HG02623 (cell line): ENCODE results near the gene DENND2A.
"Not testable (repeated sequence)": the region's sequence is repeated elsewhere in the genome, so short reads cannot be mapped to it uniquely, and the experiment has no call there.

Experiments
- ATAC-seq: cut with Tn5 transposase; IDR thresholded peaks from one replicate; pipeline ENCODE4 v1.9.1; 2021; ENCODE audit warnings: moderate library complexity; ENCODE audit not compliant: unreplicated experiment

DENND2A gene

DNA sequence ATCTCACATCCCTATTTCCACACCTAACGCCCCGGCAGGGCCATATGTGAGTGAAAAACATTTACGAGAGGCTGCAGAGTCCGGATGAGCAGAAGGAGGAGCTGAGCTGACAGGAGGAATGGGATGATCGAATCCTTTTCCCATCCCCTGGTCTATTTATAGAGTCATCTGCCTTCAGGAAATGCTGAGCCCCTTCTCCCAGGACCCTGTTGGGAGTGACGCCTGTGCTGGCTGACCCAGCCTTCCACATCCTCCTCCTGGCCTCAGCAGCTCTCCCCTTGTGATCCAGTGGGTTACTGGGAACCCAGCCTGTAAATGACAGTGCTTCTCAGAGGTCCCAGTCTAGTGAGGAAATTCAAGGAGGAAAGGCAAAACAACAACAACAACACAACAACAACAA is 16.6 kb downstream of the DENND2A start:
- no peak for ATAC-seq

DNA sequence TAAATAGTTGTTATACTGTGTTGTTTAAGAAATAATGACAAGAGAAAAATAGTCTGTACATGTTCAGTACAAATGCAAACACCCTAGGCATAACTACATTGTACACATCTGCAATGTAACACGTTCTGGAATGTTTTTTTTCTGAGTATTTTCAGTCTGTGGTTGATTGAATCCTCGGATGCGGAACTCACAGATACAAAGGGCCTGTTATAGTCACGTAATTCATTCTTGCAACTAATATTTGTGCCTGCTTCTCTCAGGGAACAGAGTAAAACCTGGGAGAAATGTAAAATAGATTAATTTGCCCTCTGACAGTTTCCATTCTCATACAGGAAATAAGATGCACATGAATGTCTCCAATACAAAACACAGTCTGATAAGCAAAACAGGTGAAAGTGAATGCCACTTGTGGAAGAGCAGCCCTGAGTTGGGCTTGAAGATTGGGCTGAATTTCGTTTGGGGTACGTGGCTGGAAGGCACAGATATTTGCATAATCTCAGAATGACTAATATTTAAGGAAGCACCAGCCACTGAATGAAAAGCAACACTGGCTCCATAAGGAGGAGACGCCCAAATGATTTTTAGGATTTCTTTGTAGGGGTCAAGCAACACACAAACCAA is 19.1 kb downstream of the DENND2A start:
- no peak for ATAC-seq

DNA sequence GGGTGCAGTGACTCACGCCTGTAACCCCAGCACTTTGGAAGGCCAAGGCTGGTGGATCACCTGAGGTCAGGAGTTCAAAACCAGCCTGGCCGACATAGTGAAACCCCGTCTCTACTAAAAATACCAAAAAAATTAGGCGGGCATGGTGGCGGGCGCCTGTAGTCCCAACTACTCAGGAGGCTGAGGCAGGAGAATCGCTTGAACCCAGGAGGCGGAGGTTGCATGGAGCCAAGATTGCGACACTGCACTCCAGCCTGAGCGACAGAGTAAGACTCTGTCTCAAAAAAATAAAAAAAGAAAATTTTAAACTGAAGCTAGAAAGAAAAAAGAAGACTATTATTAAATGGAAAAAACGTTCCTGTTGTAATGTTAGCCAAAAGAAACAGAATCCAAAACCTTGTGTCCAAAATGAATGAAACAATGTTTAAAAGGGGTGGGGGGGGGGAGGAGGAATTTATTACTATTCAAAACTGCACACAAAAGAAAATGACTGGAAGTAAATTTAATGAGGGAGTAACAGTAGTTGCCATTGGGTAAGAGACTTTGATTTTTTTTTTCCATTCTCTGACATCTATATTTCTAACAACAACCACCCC is 20.6 kb downstream of the DENND2A start:
- ATAC-seq = not testable (repeated sequence)

DNA sequence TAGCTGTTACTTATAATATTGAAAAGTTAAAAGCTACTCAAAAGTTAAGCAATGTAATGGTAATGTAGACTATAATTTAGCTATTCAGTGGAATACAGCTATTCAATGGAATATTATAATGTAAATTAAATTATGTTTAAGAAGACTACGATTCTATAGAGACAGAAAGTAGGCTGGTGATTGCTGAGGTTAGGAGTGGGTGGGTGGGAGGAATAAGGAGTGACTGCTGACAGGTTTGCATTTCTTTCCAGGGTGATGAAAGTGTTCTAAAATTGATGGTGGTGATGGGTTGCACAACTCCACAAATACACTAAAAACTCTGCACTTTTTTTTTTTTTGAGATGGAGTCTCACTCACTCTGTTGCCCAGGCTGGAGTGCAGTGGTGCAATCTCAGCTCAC is 21.4 kb downstream of the DENND2A start:
- no peak for ATAC-seq

DNA sequence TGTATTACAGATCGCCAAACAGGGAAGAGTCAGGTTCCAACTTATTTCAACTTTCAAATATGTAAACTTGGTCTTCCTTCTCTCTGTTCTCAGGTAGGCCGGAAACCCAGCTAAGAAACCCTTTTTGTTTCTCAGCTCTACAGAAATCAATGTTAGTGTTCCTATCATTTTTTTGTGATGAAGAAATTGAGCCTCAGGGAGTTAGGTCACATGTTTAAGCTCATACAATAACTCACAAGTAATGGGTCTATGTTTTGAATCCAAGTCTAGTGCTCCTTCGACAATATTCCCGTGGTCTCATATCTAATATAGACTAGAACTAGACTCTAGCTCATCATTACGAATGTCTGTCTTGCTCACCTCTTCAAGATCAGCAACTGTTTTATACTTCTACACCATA is 22.3 kb downstream of the DENND2A start:
- ATAC-seq = no peak

DNA sequence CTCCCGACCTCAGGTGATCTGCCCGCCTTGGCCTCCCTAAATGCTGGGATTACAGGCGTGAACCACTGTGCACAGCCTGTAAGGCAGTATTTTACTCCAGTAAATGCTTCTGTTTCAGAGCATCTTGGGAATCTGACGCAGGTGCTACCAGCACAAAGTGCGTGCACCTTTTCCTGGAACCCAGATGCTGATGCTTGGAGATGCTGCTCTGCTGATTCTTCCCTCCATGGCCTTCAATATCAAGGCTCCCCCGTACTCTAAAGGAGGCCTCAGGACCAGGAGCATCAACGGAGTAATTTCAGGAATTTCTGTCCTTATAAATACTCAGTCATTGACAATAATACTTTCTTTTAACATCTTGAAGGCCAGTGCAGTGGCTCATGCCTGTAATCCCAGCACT is 23.5 kb downstream of the DENND2A start:
- no peak for ATAC-seq

DNA sequence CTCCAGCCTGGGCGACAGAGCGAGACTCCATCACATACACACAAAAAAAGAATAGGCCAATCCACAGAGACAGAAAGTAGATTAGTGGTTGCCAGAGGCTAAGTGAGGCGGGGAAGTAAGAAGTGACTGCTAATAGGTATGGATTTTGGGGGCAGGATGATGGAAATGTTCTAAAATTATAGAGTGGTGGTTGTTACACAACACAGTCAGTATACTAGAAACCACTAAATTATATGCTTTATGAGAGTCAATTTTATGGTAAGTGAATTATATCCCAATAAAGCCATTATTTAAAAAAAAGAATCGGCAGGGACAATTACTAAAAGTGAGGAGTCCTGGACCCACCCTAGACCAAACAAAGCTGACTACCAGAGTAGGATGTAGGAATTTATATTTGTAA is 24.3 kb downstream of the DENND2A start:
- ATAC-seq = no peak

DNA sequence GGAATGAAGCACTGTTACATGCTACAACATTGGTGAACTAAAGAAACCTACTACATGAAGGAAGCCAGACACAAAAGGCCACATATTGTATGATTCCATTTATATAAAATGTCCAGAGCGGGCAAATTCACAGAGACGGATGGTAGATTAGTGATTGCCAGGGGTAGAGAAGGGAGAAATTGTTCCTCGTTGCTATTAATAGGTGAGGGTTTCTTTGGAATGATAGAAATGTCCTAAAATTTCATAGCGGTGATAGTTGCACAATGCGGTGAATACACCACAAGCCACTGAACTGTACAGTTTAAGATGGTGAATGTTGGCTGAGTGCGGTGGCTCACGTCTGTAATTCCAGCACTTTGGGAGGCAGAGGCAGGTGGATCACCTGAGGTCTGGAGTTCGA is 29.0 kb downstream of the DENND2A start:
- ATAC-seq = no peak

DNA sequence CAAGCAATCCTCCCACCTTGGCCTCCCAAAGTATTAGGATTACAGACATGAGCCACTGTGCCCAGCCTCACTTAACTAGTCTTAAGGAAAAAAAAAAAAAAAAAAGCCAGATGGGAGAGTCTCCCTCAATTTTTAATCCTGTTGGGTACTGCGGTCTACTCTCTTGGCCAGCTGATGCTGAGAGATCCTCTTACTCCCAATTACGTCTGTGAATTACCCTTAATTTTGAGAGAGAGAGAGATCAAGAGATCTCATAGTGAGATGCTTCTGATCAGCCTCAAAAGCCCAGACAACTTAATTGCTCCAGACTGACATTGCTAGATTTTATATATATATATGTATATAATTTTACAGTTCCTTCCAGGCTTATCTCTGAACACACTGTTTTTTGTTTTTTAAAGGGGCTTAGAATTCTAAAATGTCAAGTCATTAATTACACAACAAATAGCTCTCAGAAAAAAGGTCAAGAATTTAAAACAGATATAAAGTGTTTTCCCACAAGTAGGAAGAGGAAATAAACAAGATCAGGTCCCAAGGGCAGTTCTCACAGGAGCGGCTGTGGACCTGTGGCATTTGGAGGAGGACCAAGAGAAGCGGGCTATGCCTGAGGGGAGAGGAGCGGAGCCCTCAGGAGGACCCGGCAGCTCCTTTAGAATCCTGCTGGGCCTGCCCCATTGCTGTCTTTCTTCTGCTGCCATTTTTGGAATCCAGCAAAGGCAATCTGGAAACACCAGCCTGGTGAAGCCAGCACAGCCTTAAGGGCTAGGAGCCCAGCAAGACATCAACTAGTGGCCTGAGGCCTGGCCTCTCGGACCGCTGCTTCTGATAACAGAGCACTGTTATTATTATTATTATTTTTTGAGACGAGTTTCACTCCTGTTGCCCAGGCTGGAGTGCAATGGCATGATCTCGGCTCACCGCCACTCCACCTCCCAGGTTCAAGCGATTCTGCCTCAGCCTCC is 30.1 kb downstream of the DENND2A start:
- ATAC-seq = no peak

DNA sequence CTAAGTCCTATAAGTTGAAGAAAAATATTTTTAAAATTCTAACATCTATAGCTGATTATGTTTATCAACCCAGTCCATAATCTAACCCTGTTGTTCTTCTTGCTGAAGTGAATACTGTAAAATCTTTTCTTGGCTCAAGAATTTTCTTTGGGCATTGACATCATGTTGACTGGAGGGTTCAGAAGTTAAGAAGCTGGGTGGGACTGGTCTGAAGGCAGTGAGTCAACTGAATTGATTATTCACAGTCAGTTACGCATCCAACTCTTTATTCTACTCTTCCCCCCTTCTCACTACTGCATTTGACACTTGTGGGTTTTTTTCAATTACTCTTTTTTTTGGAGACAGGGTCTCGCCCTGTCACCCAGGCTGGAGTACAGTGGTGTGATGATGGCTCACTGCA is 31.0 kb downstream of the DENND2A start:
- no peak for ATAC-seq

DNA sequence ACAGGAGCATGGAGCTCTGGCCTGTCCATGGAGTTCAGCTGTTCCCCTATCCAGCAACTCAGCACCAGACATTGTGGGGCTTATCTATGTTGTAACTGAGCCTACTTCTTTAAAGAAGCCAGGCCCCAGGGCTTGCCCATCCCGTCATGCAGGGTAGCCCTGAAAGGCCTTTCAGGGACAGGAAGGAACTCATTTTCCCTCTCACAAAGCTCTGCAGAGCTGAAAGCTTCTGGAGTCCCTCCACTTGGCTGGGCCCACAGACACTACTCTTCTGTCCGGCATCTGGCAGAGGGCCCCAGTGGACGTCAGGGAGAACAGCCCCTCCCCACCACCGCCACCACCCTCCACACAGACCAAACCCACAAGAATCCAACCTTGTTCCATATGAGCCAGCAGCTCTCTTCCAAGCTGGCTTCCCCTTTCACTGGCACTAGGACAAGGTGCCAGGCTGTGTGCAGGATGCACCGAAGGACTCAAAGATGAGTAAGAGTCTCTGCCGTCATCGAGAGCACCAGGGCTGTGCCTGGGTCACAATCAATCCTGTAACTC is 33.1 kb downstream of the DENND2A start:
- no peak for ATAC-seq

DNA sequence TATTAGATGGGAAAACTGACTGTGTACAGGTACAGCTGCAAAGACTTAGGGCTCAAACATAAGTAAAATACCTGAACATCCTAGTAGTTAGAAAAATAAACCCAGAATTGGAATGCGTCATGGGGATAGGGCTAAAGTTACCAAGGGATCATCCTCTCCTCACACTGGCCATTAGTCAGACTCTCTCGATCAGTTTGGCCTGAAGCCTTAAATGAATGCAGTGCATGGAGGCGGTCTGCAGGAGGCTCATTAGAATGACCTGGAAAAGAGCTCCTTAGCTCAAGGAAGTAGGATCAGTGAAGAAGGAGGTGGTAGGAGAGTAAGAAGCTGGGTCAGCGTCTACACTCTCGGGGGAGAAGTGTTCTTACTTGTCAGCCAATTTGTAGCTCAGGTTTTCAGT is 35.3 kb downstream of the DENND2A start:
- no peak for ATAC-seq

DNA sequence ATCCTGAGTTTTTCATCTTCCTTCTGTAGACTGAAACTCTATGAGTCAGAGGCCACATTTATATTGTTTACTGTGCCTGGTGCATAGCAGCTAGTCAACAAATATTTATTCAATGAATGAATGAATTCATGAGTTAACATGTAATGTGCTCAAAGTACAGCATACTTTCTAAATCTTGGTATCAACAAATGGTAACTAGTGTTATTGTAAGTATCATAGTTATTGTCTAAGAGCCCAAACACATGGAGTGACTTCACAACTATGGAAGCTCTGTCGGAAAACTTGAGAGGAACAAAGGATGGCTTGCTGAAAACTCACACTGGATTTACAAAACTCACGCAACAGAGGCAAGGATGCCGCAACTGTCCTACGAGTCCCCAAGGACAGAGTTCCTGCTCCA is 35.9 kb downstream of the DENND2A start:
- ATAC-seq = no peak

DNA sequence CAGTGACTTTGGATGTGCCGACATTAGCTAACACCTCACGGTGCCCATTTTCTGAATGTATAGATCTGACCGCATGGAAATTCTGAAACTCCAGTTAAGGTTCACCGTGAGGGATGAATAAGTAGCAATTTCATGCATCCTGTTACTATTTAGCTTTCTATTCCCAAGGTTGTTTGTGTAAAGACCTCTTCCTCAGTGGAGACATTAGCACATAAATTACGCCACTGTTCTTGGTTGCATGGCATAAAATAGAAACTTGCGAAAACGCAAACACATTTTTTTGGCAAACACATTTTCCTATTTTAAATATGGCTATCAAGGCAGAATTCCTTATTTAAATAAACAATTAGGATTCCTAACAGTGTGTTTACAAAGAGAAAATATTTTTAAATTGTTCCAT is 36.5 kb downstream of the DENND2A start:
- ATAC-seq = no peak

DNA sequence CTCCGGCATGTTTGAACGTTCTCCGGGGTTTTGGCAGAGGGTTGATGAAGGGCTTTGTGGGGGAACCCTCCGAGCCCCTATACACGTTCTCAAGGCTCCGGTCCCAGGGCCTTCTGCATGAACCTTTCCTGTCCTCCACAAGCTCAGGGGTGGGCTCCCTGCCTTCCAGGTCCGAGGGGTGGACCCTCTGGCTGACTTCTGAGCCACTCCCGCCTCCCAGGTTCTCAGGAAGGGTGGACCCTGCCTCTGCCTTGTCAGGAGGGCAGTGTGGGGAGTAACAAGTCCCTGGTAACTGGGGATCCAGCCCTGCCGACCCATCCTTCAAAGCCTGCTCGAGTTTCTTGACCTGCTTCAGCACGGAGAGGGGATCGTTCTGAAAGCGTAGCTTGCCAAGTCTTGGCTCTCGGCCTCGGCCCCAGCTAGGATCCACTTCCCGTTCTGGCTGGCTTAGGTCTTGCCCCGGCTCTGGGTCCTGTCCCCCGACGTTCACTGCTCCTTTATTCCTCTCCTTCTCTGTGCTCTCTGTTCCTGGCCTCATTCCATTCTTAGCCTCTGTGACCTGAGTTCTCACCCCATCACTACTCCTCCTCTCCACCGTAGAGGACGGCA is 38.9 kb downstream of the DENND2A start:
- no peak for ATAC-seq

DNA sequence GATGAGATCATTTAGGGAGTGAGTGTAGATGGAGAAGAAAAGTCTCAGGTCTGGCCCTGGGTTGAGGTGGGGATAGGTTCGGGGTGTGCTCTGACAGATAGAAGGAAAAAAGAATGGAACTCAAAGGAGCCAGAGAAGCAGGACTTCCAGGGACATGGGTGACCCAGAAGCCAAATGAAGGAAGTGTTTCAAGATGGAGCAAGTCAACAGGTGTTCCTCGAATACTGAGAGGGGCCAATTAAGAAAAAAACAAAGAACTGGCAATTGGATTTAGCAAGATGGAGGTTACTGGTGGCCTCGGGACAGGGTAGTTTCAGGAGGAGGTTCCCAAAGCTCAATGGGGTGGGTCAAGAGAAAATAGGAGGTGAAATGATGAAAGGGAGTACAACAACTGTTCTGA is 40.3 kb downstream of the DENND2A start:
- no peak for ATAC-seq

DNA sequence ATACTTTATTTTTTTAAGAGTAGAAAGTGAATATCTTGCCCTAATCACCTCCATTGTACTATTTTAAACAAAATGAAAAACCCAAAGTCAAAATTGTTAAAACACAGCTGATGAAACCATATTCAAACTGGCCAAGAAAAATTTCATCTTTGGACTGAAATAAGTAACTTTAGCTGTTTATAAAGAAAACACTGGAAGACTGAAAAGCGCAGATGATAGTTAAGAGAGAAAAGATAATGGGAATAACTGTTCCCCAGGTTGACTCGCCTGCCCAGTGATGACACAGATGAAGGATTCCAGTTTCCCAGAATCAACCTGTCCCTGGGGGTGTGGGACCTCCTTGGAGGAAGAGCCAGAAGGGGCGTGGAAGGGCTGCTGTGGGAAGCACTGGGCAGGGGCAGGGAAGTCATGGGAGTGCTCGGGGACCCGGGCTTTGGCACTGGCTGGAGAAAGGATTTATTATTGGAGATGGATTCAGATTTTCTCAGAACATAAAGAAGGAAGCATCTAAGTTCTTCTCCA is 43.1 kb downstream of the DENND2A start:
- no peak for ATAC-seq

DNA sequence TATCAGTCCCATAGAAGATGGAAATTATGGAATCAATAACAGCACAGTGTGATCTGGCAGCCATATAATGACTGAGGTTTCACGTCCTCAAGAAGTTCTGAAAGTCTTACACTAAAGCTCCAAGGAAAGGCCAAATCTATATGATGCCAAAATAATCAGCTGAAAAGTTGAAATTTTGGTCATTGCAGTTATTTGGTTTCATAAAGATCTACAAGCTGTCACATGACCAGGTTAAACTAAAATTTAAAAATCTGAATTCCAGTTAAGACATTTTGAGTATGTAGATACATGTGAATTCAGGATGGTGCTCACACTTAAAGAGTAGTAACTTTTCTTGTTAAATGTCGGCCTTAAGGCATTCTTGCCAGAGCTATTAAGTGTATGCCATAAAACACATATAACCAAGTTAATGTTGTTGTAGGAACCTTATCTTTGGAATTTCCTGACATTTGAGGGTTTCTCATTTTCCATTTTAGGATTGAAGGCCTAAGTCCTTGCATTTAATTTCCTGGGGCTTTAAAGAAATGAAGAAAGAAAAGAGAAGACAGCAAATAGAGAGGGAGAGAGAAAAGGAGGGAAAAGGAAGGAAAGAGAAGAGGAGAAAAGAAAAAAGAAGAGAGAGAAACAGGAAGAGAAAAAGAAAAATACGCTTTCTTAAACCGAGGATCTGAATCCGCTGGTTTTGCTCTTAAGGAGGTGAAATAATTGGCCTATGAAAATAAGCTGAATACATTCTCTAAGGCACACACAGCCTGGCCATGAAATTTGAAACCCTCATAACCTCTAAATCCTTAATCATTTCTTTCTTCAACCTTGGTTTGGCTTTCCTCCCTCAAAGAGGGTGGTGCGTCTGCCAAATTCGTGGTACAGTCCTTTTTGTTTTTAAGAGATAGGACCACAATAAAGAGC is 43.8 kb downstream of the DENND2A start:
- no peak for ATAC-seq

DNA sequence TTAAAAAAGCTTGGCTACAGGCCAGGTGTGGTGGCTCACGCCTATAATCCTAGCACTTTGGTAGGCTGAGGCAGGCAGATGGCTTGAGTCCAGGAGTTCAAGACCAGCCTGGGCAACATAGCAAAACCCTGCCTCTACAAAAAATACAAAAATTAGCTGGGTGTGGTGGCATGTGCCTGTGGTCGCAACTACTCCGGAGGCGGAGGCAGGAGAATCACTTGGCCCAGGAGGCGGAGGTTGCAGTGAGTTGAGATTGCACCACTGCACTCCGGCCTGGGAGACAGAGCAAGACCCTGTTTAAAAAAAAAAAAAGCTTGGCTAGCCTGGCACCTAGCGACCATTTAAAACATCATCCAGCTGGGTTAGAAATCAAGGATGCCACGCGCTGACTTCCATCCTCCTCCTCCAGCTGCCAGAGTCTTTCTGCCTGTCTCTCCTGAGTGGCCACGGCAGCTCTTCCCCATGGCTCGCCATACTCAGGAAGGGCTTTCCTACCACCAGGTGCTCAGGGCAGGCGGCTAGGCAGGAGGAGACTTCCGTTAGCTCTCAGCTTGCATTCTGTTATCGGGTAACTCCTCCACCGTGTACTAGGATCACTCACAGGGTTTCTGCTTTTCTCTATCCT is 45.0 kb downstream of the DENND2A start:
- no peak for ATAC-seq
